ACC112 (cell line): ENCODE results near the gene MYH1.
"Not testable (repeated sequence)": the region's sequence is repeated elsewhere in the genome, so short reads cannot be mapped to it uniquely, and the experiment has no call there.

Experiments
- H2AFZ ChIP-seq: fragments of 200-600 bp; sonication (generic); one replicate; pipeline ENCODE4 v1.6.0; 2017; ENCODE audit warnings: antibody characterized with exemption, low read length; ENCODE audit not compliant: unreplicated experiment
- H3K27ac ChIP-seq: fragments of 200-600 bp; sonication (generic); 2 replicates; pipeline ENCODE4 v1.5.1; 2014; ENCODE audit warnings: low read depth, mild to moderate bottlenecking, antibody characterized with exemption, low read length, moderate library complexity
- H3K27me3 ChIP-seq: fragments of 200-600 bp; sonication (generic); 2 replicates; pipeline ENCODE4 v1.6.1; 2014; ENCODE audit warnings: mild to moderate bottlenecking, antibody characterized with exemption, low read length, moderate library complexity, mixed read lengths; ENCODE audit not compliant: insufficient read depth
- H3K36me3 ChIP-seq: fragments of 200-600 bp; sonication (generic); 2 replicates; pipeline ENCODE4 v1.6.1; 2016; ENCODE audit warnings: mild to moderate bottlenecking, antibody characterized with exemption, low read length, moderate library complexity, mixed read lengths; ENCODE audit not compliant: insufficient read depth
- H3K4me1 ChIP-seq: fragments of 200-600 bp; sonication (generic); one replicate; pipeline ENCODE4 v1.6.1; 2016; ENCODE audit warnings: low read length, mixed read lengths; ENCODE audit not compliant: insufficient read depth, unreplicated experiment, control insufficient read depth
- H3K4me3 ChIP-seq: fragments of 200-600 bp; sonication (generic); 2 replicates; pipeline ENCODE4 v1.5.1; 2014; ENCODE audit warnings: mild to moderate bottlenecking, low read depth, low read length
- H3K79me2 ChIP-seq: fragments of 200-600 bp; sonication (generic); one replicate; pipeline ENCODE4 v1.6.0; 2016; ENCODE audit warnings: low read length; ENCODE audit not compliant: control insufficient read depth, unreplicated experiment, insufficient read depth

Gene MYH1

DNA sequence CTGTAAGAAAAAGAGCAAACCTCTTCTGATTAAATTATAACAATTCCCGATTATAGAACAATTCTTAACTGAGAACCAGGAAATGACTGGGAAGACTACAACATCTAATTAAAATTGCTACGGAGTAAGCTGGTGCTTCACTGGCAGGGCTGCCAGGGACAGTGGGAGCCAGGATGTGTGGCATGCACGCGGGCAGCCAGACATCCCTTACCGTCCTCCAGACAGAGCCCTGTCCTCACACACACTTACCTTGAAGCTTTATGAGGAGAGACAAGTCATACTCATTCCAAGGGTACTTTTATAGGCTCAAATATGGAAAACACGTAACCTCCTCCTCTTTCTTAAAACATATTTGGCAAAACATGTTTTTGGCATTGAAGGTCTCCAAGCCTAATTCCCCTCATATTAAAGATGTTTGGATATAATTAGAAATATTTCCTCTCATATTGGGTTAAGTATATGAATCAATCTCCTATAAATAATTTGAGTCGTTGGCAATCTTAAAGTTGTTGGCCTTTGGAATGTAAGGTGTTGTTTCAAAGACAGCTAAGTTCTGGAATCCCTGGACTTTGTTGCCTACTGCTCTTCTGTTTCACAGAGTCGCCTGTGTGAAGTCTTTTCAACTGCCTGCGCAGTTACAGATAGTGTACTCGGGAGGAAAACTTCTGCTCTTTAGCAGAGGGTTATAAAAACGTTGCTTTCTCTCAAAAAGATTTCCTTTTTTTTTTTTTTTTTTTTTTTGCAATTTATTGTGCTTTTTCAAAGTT is at the start of gene MYH1:
Gene MYH1, minus strand, starts transcription at position 272 of the 767 bp plus-strand sequence. CDS start 1,900 bp downstream, outside the sequence.
- no peak within 1 kb of the TSS for H3K27ac ChIP-seq

DNA sequence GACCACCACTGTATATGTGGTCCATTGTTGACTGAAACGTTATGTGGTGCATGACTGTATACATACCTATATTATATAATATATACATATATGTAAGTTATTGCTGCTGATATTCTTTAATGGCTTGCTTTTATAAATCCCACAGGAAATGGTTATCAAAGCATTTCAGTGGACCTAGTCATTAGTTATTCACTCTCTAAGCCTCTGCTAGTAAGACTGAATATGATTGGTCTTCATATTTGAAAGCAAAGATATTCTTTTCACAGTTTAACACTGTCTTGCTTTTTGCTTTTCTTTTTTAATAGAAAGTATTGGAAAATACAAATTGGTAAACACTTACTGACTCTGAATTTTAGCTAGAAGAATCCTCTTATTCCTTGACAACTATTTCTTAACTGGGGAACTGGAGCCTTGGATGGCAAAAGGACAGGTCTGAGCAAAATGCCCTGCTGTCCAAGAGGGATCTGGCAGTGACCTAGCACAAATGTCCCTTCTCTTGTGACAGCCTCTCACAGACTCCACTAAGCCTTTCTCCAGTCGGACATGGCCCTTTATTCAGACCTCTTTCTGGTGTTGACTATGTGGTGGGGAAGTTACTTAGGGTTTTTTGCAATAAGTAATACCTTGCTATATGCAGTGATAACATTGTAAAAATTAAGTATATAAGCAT is 45.8 kb upstream of the MYH1 start:
- Histone ChIP-seq H3K4me3 (no peak overlapping the region), H3K36me3 (no peaks in the 10 kb centered on the region), H3K27ac (no peak overlapping the region), H3K79me2 (no peaks in the 10 kb centered on the region), H2AFZ (no peak overlapping the region), H3K4me1 (no peaks in the 10 kb centered on the region), H3K27me3 (no peaks in the 10 kb centered on the region)

More for the DNA sequence above, at the start of gene MYH1:
- no peaks in the 10 kb centered on the region for H3K36me3 ChIP-seq
- H3K4me1 ChIP-seq, result no peaks in the 10 kb centered on the region
- H3K79me2 ChIP-seq, result no peaks in the 10 kb centered on the region
- H3K4me3 ChIP-seq, result no peak within 1 kb of the TSS
- no peaks in the 10 kb centered on the region for H3K27me3 ChIP-seq
- no peak within 1 kb of the TSS for H2AFZ ChIP-seq

DNA sequence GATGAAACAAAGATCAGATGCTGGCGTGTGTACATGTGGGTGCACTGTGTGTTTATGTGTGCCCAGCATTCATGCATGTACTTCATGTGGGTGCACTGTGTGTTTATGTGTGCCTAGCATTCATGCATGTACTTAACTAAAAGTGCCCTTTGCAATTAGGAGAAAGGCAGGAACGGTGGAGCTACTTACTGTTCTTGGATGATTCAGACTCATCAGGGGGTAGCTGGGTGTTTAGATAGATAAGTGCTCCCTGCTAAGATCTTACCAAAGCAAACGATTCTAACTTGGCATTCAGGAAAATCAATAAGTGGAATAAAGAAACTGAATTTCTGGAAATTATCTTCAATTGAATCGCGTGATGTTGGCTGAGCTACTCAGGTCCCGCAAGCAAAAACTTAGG is 39.7 kb upstream of the MYH1 start:
- Histone ChIP-seq H3K27me3 (no peaks in the 10 kb centered on the region), H3K79me2 (no peaks in the 10 kb centered on the region), H2AFZ (no peak overlapping the region), H3K36me3 (no peaks in the 10 kb centered on the region), H3K4me3 (no peak overlapping the region), H3K27ac (no peak overlapping the region), H3K4me1 (no peaks in the 10 kb centered on the region)

GRCh38 chr17:10557422-10557821 is 39.1 kb upstream of the MYH1 start:
- H3K79me2 ChIP-seq, result no peaks in the 10 kb centered on the region
- no peak overlapping the region for H3K27ac ChIP-seq
- H3K27me3 ChIP-seq, result no peaks in the 10 kb centered on the region
- no peak overlapping the region for H3K4me3 ChIP-seq
- H3K36me3 ChIP-seq, result no peaks in the 10 kb centered on the region
- no peaks in the 10 kb centered on the region for H3K4me1 ChIP-seq
- no peak overlapping the region for H2AFZ ChIP-seq

DNA sequence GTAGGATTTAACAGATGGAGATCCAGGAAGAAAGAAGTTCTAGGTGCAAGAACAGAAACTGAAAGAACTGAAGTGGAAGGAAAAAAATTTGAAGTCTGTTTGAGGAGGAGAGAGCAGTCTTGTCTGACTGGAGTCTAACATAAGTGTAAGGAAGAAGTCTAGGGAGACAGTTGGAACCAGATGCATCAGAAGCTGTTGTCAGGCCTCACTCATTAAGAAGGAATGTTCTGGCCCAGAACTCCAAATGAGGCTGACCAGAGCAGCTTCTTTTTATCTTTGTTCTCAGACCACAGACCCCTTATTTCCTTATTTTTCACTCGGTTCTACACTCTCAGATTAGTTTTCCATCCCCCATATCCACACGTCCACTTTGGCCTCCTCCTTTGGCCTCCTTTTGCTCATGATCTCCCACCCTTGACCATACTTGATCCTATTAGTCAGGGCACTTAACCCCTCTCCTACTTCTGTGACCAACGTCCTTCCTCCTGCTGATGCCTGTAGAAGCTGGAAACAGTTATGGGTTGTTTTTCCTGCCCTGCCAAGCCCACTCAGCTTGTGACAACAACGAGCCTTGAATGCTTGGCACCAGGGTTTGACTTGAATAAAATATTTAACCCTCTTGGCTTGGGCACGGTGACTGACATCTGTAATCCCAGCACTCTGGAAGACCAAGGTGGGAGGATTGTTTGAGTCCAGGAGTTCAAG is 38.1 kb upstream of the MYH1 start:
- Histone ChIP-seq H3K4me3 (no peak overlapping the region), H3K27ac (no peak overlapping the region), H3K79me2 (no peaks in the 10 kb centered on the region), H2AFZ (no peak overlapping the region), H3K27me3 (no peaks in the 10 kb centered on the region), H3K4me1 (no peaks in the 10 kb centered on the region), H3K36me3 (no peaks in the 10 kb centered on the region)

DNA sequence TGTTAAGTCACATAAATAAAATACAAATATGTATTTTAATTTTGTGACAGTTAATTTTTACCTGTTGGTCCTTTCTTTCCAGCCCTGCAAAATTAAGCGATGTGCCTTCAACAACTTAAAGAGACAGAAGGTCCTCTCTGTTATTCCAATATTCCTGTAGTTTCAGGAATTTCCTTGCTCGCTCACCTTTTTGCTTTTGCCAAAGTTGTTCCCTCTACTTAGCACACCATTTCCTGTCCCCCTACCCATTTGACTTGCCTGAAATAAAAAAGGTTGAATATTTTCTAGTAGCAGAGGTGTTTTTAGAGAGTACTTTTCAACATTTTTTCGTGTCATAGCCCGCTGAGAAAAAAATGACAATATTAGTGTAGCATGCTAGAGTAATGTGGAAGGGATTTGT is 31.7 kb upstream of the MYH1 start:
- no peak overlapping the region for H3K4me3 ChIP-seq
- no peaks in the 10 kb centered on the region for H3K36me3 ChIP-seq
- H3K27ac ChIP-seq, result no peak overlapping the region
- H2AFZ ChIP-seq, result no peak overlapping the region
- H3K4me1 ChIP-seq, result no peaks in the 10 kb centered on the region
- H3K27me3 ChIP-seq, result no peaks in the 10 kb centered on the region
- no peaks in the 10 kb centered on the region for H3K79me2 ChIP-seq

GRCh38 chr17:10549096-10549842 is 30.9 kb upstream of the MYH1 start, which contains the start of gene MYH2:
MYH2 (minus strand) TSS chr17:10549658; CDS start chr17:10547920, 1,738 bp downstream.
- no peaks in the 10 kb centered on the region for H3K27me3 ChIP-seq
- no peaks in the 10 kb centered on the region for H3K4me1 ChIP-seq
- H3K27ac ChIP-seq, result no peak within 1 kb of the TSS
- H3K36me3 ChIP-seq, result no peaks in the 10 kb centered on the region
- H2AFZ ChIP-seq, result no peak within 1 kb of the TSS
- H3K79me2 ChIP-seq, result no peaks in the 10 kb centered on the region
- H3K4me3 ChIP-seq, result no peak within 1 kb of the TSS

- Histone ChIP-seq H3K36me3 (no peaks in the 10 kb centered on the region), H3K27ac (no peak overlapping the region), H3K4me3 (no peak overlapping the region), H3K79me2 (no peaks in the 10 kb centered on the region), H3K27me3 (no peaks in the 10 kb centered on the region), H2AFZ (no peak overlapping the region), H3K4me1 (no peaks in the 10 kb centered on the region)
Measured at GRCh38 chr17:10547351-10547750, 29.0 kb upstream of the MYH1 start.

GRCh38 chr17:10543486-10543885 is 25.1 kb upstream of the MYH1 start:
- H2AFZ ChIP-seq, H3K27ac ChIP-seq, H3K4me1 ChIP-seq, H3K79me2 ChIP-seq, H3K4me3 ChIP-seq, H3K27me3 ChIP-seq, H3K36me3 ChIP-seq: not testable (repeated sequence)

DNA sequence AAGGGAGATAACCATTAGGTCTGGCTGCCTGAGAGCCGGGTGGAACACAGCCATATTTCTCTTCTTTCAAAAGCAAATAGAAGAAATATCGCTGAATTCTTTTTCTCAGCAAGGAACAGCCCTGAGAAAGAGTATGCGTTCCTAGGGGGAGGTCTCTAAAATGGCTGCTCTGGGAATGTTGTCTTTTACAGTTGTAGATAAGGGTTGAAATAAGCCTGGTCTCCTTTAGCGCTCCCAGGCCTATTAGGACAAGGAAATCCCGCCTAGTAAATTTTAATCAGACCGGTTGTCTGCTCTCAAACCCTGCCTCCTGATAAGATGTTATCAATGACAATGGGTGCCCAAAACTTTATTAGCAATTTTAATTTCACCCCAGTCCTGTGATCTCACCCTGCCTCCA is 22.8 kb upstream of the MYH1 start:
- H3K4me3 ChIP-seq, H3K27ac ChIP-seq, H2AFZ ChIP-seq, H3K36me3 ChIP-seq, H3K79me2 ChIP-seq, H3K4me1 ChIP-seq, H3K27me3 ChIP-seq: not testable (repeated sequence)
